HAP-1 (cell line): ENCODE results near the gene CEP72.
"Not testable (repeated sequence)": the region's sequence is repeated elsewhere in the genome, so short reads cannot be mapped to it uniquely, and the experiment has no call there.

ENCODE experiments used
- DNase-seq, 2 experiments: peaks; one replicate each; pipeline ENCODE4 v3.0.0-alpha.2; 2016 to 2020; ENCODE audit warnings: low spot score in 2 of 2
- H3K27me3 ChIP-seq: fragments of 250-450 bp; sonication (Bioruptor Pico); 2 replicates; pipeline ENCODE4 v1.5.1; 2020; ENCODE audit warnings: low read depth, mild to moderate bottlenecking, moderate library complexity
- H3K36me3 ChIP-seq: fragments of 250-450 bp; sonication (Bioruptor Pico); replicated peaks from 2 replicates; pipeline ENCODE4 v1.5.1; 2020; ENCODE audit warnings: mild to moderate bottlenecking
- H3K4me1 ChIP-seq: fragments of 250-450 bp; sonication (Bioruptor Pico); 2 replicates; pipeline ENCODE4 v1.5.1; 2020; ENCODE audit warnings: mild to moderate bottlenecking
- H3K4me3 ChIP-seq: fragments of 250-450 bp; sonication (Bioruptor Pico); 2 replicates; pipeline ENCODE4 v1.5.1; 2020; ENCODE audit warnings: mild to moderate bottlenecking, moderate library complexity
- H3K9me3 ChIP-seq: fragments of 250-450 bp; sonication (Bioruptor Pico); 2 replicates; pipeline ENCODE4 v1.5.1; 2020; ENCODE audit warnings: mild to moderate bottlenecking, moderate library complexity
- in situ Hi-C: fragments of 300-500 bp; cut with MboI; formaldehyde crosslinking; loops from 3 replicates; pipeline ENCODE4 v1.14.3; 2020; ENCODE audit warnings: low sequenced_read_pairs, inconsistent platforms, mixed read lengths

Gene CEP72

DNA sequence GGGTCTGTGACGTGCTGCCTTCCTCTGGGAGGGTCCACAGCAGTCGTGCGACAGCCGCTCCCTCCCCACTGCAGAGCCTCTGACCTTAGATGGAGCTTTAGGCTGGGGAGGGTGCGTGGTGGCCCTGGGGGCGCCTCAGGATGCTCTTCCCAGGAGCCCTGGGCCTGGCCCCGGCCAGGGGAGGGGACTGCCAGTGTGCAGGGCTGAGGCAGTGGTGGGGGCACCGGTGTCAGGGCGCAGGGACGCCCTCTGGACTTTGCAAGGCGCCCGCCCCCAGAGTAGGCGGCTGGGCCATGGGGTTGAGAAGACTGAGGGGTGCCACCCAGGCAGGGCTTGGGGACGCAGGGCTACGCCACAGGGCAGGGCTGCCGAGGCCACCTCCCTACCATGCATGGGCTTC lies 66.4 kb downstream of the CEP72 start:
- H3K9me3 ChIP-seq, H3K4me1 ChIP-seq, H3K4me3 ChIP-seq, DNase-seq, H3K27me3 ChIP-seq, H3K36me3 ChIP-seq: not testable (repeated sequence)
- in situ Hi-C loops, result loop anchor here (10.0 kb wide), 1 partner anchor 216 kb away; the partner anchor contains the start of genes BRD9 and TRIP13

- not testable (repeated sequence) for H3K9me3 ChIP-seq, H3K27me3 ChIP-seq, H3K36me3 ChIP-seq, H3K4me3 ChIP-seq, DNase-seq, H3K4me1 ChIP-seq
- in situ Hi-C loops, result loop anchor here (10.0 kb wide), 1 partner anchor 215 kb away; the partner anchor contains the start of genes BRD9 and TRIP13
Observed at GRCh38 chr5:679166-679895, 67.2 kb downstream of the CEP72 start.

- in situ Hi-C loops, result loop anchor here (5.0 kb wide), 1 partner anchor 97 kb away; no protein-coding TSS in a partner anchor
- DNase-seq, H3K9me3 ChIP-seq, H3K27me3 ChIP-seq, H3K4me1 ChIP-seq, H3K4me3 ChIP-seq, H3K36me3 ChIP-seq: not testable (repeated sequence)
Observed at GRCh38 chr5:680118-680795, 68.1 kb downstream of the CEP72 start.

GRCh38 chr5:680836-681235 lies 68.7 kb downstream of the CEP72 start:
- in situ Hi-C loops, result loop anchor here (5.0 kb wide), 1 partner anchor 96 kb away; no protein-coding TSS in a partner anchor
- not testable (repeated sequence) for H3K4me3 ChIP-seq, H3K27me3 ChIP-seq, H3K9me3 ChIP-seq, DNase-seq, H3K4me1 ChIP-seq, H3K36me3 ChIP-seq

GRCh38 chr5:681317-682191 lies 69.4 kb downstream of the CEP72 start:
- in situ Hi-C loops, result loop anchor here (5.0 kb wide), 1 partner anchor 96 kb away; no protein-coding TSS in a partner anchor
- not testable (repeated sequence) for H3K36me3 ChIP-seq, DNase-seq, H3K9me3 ChIP-seq, H3K4me3 ChIP-seq, H3K27me3 ChIP-seq, H3K4me1 ChIP-seq

DNA sequence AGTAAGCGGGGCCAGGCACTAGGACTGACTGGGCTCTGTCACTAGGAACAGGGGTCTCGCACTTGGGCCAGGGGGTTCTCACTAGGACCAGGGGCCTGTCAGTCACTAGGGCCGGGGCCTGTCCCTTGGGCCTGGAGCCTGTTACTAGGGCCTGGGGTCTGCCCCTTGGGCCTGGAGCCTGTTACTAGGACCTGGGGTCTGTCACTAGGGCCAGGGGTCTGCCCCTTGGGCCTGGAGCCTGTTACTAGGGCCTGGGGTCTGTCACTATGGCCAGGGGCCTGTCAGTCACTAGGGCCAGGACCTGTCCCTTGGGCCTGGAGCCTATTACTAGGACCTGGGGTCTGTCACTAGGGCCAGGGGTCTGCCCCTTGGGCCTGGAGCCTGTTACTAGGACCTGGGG lies 70.1 kb downstream of the CEP72 start:
- DNase-seq, H3K36me3 ChIP-seq, H3K4me1 ChIP-seq, H3K9me3 ChIP-seq, H3K27me3 ChIP-seq, H3K4me3 ChIP-seq: not testable (repeated sequence)
- in situ Hi-C loops, result loop anchor here (5.0 kb wide), 1 partner anchor 95 kb away; no protein-coding TSS in a partner anchor

DNA sequence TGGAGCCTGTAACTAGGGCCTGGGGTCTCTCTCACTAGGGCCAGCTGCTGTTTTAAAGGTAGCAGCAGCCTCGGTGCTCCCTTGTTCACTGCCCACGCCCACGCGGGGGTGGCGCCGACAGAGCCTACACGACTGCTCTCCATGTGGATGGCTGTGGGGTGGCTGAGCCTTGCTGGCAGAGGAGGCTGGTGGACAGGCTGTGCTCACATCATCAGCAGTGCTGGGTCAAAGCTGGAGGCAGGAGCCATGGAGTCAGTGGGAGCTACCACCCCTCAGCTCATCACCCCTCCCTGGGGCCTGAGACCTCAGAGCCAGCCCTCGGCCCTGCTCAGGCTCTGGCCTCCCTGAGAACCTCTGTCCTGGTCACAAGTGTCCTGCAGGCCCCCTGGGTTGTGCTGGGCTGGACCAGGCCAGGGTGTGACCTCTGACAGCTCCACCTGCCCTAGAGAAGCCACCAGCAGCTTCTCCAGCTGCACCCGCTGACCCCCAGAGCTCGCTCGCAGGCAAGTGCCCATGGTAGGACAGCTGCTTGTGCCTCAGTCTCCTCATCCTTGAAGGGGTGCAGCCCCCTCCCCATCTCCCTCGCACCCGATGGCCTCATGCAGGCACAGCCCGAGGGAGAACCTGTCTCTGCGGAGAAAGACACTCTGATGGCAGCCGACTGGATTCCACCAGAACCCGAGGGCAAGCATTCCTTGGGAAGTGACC lies 70.7 kb downstream of the CEP72 start:
- DNase-seq, H3K4me3 ChIP-seq: not testable (repeated sequence)

GRCh38 chr5:683551-684481 lies 71.7 kb downstream of the CEP72 start:
- no peaks in the 10 kb centered on the region for H3K4me1 ChIP-seq
- DNase-seq, result no peak
- no peaks in the 10 kb centered on the region for H3K27me3 ChIP-seq
- in situ Hi-C loops, result loop anchor here (5.0 kb wide), 1 partner anchor 93 kb away; no protein-coding TSS in a partner anchor
- H3K4me3 ChIP-seq, result no peak overlapping the region
- H3K36me3 ChIP-seq, result no peaks in the 10 kb centered on the region
- no peaks in the 10 kb centered on the region for H3K9me3 ChIP-seq

More for the DNA sequence above, 70.7 kb downstream of the CEP72 start:
- not testable (repeated sequence) for H3K4me1 ChIP-seq, H3K27me3 ChIP-seq, H3K36me3 ChIP-seq, H3K9me3 ChIP-seq
- in situ Hi-C loops, result loop anchor here (5.0 kb wide), 1 partner anchor 94 kb away; no protein-coding TSS in a partner anchor

GRCh38 chr5:684751-685216 lies 72.6 kb downstream of the CEP72 start:
- in situ Hi-C loops, result loop anchor here (5.0 kb wide), 1 partner anchor 93 kb away; no protein-coding TSS in a partner anchor
- Histone ChIP-seq H3K4me1 (no peaks in the 10 kb centered on the region), H3K4me3 (no peak overlapping the region), H3K9me3 (no peaks in the 10 kb centered on the region), H3K27me3 (no peaks in the 10 kb centered on the region), H3K36me3 (no peaks in the 10 kb centered on the region)
- DNase-seq, result no peak

- in situ Hi-C loops, result no loop called here
- H3K27me3 ChIP-seq, result no peaks in the 10 kb centered on the region
- no peak for DNase-seq
- H3K36me3 ChIP-seq, result no peaks in the 10 kb centered on the region
- H3K4me1 ChIP-seq, result no peaks in the 10 kb centered on the region
- H3K9me3 ChIP-seq, result no peaks in the 10 kb centered on the region
- no peak overlapping the region for H3K4me3 ChIP-seq
Observed at GRCh38 chr5:685262-686171, 73.4 kb downstream of the CEP72 start.

GRCh38 chr5:686172-686523 lies 74.0 kb downstream of the CEP72 start:
- H3K9me3 ChIP-seq, H3K4me1 ChIP-seq, H3K36me3 ChIP-seq, in situ Hi-C loops, H3K4me3 ChIP-seq, H3K27me3 ChIP-seq: not testable (repeated sequence)
- DNase-seq, result peak in 1 of 2 experiments; percentile 7
